Lower lobe of right lung (tissue), 2 donors: ENCODE data around the gene DLGAP1. TPM values are rescaled to one million over a fixed set of nuclear protein-coding genes. Genes with fewer than 3 reads are reported as not detected.

ENCODE experiments used
- ATAC-seq, 2 donors: fragments of 200-7000 bp; cut with Tn5 transposase; one replicate each; pipeline ENCODE4 v1.9.1; 2020 to 2022; ENCODE audit warnings: mild to moderate bottlenecking in 2 of 2, moderate library complexity in 2 of 2
- DNase-seq: peaks from one replicate; pipeline ENCODE4 v3.0.0-alpha.2; 2020
- H3K27ac ChIP-seq: fragments of 200-600 bp; one replicate; pipeline ENCODE4 v1.8.0; 2022
- H3K27me3 ChIP-seq: fragments of 200-600 bp; one replicate; pipeline ENCODE4 v1.8.0; 2022; ENCODE audit warnings: low read depth
- H3K36me3 ChIP-seq: fragments of 200-600 bp; one replicate; pipeline ENCODE4 v1.8.0; 2022; ENCODE audit warnings: mild to moderate bottlenecking
- H3K4me1 ChIP-seq: fragments of 200-600 bp; one replicate; pipeline ENCODE4 v1.8.0; 2022
- H3K4me3 ChIP-seq: fragments of 200-600 bp; one replicate; pipeline ENCODE4 v1.8.0; 2022; ENCODE audit warnings: mild to moderate bottlenecking
- H3K9me3 ChIP-seq: fragments of 200-600 bp; one replicate; pipeline ENCODE4 v1.8.0; 2022
- CTCF ChIP-seq: fragments of 200-600 bp; IDR thresholded peaks from one replicate; pipeline ENCODE4 v1.8.0; 2022; ENCODE audit warnings: antibody characterized with exemption, mild to moderate bottlenecking
- intact Hi-C: fragments of 100-400 bp; cut with DNase I; formaldehyde crosslinking; loops from one replicate; pipeline ENCODE4 v1.11.0; 2022
- total RNA-seq: library from RNA; stranded (reverse); fragmentation: NEBNext Ultra II Directional; extraction: Animal tissue kit (Norgen Biotek cat#: 25700); gene quantifications from one replicate; pipeline ENCODE4 v1.2.1, GENCODE V29; 2021
- donor health status: DM: no; HTN: yes; CAD: no; lungs with severe emphysema.

The DLGAP1 gene
- total RNA-seq, 1 donor from 2014 or later: 3.8 TPM

GRCh38 chr18:3541549-3542386 is 913.3 kb downstream of the DLGAP1 start:
- Histone ChIP-seq H3K9me3 (no peaks in the 10 kb centered on the region), H3K4me3 (no peak overlapping the region)
- intact Hi-C loops: no loop called here

GRCh38 chr18:3540805-3541548 is 914.1 kb downstream of the DLGAP1 start:
- Histone ChIP-seq H3K4me3 (no peak overlapping the region), H3K27ac (peak overlapping the region; percentile 25), H3K36me3 (no peaks in the 10 kb centered on the region), H3K4me1 (no peaks in the 10 kb centered on the region), H3K9me3 (no peaks in the 10 kb centered on the region), H3K27me3 (no peaks in the 10 kb centered on the region)
- DNase-seq (no peak), ATAC-seq (peak; percentile 93 to 96)
- intact Hi-C loops: no loop called here
- no peak for TF ChIP-seq CTCF

More at GRCh38 chr18:3541549-3542386, 913.3 kb downstream of the DLGAP1 start:
- Histone ChIP-seq H3K36me3 (no peaks in the 10 kb centered on the region), H3K27ac (no peak overlapping the region), H3K4me1 (no peaks in the 10 kb centered on the region), H3K27me3 (no peaks in the 10 kb centered on the region)
- TF ChIP-seq CTCF: no peak
- DNase-seq: no peak
- ATAC-seq: peak in 1 of 2 donors; percentile 52

DNA sequence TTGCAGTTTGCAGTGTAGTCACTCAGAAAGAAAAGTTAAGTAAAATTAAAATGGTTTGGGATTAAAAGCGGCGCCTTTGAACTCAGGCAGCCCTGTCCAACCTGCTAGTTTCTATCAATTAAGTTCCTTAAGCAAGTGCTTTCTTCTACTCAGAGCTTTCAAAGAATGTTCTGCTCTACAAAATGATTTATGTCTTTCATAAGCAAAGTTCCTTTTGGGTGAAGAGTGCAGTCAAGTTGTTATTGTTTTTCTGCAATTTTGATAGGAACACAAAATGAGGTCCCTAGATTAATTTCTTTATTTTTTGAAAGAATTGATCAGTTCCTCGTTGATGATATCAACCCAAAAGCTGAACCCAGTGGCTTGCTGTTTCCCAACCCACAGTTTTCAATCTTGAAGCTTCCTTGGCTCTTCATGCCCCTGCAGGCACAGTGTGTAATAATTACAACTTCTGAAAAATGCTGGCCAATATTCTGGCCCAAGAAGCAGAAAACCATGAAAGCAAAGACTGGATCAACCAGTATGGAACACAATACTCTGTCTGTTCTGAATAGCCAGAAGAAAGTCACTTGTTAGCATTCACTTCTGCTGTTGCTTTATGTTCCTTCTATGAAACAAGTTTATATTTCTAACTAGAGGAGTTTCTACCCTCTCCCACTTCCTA is 916.0 kb downstream of the DLGAP1 start:
- H3K36me3 ChIP-seq: no peaks in the 10 kb centered on the region
- DNase-seq: no peak
- TF ChIP-seq CTCF: no peak
- intact Hi-C loops: no loop called here
- H3K27me3 ChIP-seq: no peaks in the 10 kb centered on the region
- ATAC-seq: no peak
- H3K4me1 ChIP-seq: no peaks in the 10 kb centered on the region
- H3K27ac ChIP-seq: no peak overlapping the region
- no peaks in the 10 kb centered on the region for H3K9me3 ChIP-seq
- H3K4me3 ChIP-seq: no peak overlapping the region

GRCh38 chr18:3538456-3538855 is 916.7 kb downstream of the DLGAP1 start:
- Histone ChIP-seq H3K4me1 (no peaks in the 10 kb centered on the region), H3K9me3 (no peaks in the 10 kb centered on the region), H3K36me3 (no peaks in the 10 kb centered on the region), H3K27ac (no peak overlapping the region), H3K27me3 (no peaks in the 10 kb centered on the region), H3K4me3 (no peak overlapping the region)
- intact Hi-C loops: no loop called here
- no peak for TF ChIP-seq CTCF
- DNase-seq (no peak), ATAC-seq (no peak)

DNA sequence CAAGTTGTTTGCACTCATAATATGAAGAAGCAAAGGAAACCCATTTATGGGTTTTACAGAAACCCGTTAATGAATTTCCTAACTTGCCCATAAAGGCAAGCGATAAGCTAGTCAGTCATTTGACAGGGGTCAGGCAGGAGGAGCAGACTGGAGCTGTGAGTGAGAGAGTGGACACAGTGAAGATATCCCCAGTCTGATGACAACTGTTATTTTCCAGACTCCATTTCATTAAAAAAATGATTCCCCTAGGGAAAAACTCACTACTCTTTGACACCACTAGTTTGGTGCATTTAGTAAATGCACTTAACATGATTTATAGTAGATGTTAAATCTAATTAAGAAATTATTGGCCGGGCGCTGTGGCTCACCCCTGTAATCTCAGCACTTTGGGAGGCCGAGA is 924.3 kb downstream of the DLGAP1 start:
- no peak for TF ChIP-seq CTCF
- Histone ChIP-seq H3K27ac (no peak overlapping the region), H3K27me3 (no peaks in the 10 kb centered on the region), H3K4me3 (no peak overlapping the region), H3K4me1 (peaks cover 5% of the 10 kb centered on the region), H3K9me3 (no peaks in the 10 kb centered on the region), H3K36me3 (no peaks in the 10 kb centered on the region)
- DNase-seq (no peak), ATAC-seq (no peak)
- intact Hi-C loops: no loop called here
